SH-SY5Y (cell line): ENCODE data around the gene PREX1.

Experiments
- GATA2 ChIP-seq: IDR thresholded peaks from 2 replicates; pipeline ENCODE4 v1.6.1; 2011; ENCODE audit warnings: mild to moderate bottlenecking, low read depth, low read length
- GATA3 ChIP-seq: IDR thresholded peaks from 2 replicates; pipeline ENCODE4 v1.6.1; 2011; ENCODE audit warnings: low read depth, mild to moderate bottlenecking, low read length, moderate library complexity

GRCh38 chr20:48708630-48709029, 119.2 kb downstream of the PREX1 start:
- TF ChIP-seq GATA2: no peak
- TF ChIP-seq GATA3: no peak
